HS-5 (cell line): Measurements from ENCODE around the gene CD101.
A peak's percentile ranks its signal among the peaks of the same experiment; 100 is the strongest.

Experiments
- DNase-seq: peaks from one replicate; pipeline ENCODE4 v3.0.0-alpha.2; 2012; ENCODE audit warnings: low read depth

The CD101 gene

GRCh38 chr1:116984406-116985160 is 17.0 kb upstream of the CD101 start:
- no peak for DNase-seq

DNA sequence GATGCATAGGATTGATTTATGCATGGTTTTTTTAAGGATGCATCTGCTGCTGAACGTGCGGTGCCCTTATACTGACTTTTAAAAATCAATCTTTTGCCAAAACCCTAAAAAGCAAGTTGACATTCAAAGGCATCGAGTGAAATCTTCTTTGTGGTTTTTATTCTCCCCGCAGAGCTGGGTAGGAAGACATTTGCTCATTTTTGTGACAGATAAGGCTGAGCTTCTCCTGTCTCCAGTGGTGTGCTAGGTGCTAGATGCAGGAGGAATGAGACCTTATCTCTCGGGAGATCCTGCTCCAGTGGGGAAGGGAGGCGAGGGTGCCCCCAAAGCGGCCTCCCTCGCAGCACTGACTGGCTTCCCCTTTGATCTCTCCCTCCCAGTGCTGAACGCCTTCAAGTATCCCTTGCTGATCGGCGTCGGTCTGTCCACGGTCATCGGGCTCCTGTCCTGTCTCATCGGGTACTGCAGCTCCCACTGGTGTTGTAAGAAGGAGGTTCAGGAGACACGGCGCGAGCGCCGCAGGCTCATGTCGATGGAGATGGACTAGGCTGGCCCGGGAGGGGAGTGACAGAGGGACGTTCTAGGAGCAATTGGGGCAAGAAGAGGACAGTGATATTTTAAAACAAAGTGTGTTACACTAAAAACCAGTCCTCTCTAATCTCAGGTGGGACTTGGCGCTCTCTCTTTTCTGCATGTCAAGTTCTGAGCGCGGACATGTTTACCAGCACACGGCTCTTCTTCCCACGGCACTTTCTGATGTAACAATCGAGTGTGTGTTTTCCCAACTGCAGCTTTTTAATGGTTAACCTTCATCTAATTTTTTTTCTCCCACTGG is 14.9 kb upstream of the CD101 start:
- no peak for DNase-seq

DNA sequence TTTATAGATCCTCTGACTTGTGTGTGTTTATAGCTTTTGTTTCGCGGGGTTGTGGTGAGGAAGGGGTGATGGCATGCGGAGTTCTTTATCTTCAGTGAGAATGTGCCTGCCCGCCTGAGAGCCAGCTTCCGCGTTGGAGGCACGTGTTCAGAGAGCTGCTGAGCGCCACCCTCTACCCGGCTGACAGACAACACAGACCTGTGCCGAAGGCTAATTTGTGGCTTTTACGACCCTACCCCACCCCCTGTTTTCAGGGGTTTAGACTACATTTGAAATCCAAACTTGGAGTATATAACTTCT is 14.4 kb upstream of the CD101 start:
- no peak for DNase-seq

GRCh38 chr1:116988248-116988647 is 13.3 kb upstream of the CD101 start:
- no peak for DNase-seq

GRCh38 chr1:116988908-116989307 is 12.7 kb upstream of the CD101 start:
- DNase-seq, result no peak

DNA sequence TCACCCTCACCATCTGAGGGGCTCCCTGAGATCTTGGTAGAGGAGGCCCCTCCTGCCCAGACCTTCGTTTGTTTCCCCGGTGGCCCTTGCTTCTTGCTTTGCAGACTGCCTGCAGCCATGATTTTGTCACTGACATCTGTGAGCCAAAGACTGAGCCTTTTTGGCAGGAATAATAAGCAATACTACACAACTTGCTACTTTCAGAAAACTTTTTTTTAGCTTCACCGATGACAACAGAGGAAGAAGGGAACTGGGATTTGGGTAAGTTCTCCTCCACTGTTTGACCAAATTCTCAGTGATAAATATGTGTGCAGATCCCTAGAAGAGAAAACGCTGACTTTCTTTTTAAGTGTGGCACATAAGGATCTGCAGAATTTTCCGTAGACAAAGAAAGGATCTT is 11.7 kb upstream of the CD101 start:
- DNase-seq, result no peak

- peak; percentile 61 for DNase-seq
Measured at GRCh38 chr1:116990612-116991151, 10.9 kb upstream of the CD101 start.

- no peak for DNase-seq
Measured at GRCh38 chr1:116991171-116991845, 10.3 kb upstream of the CD101 start.

GRCh38 chr1:116991918-116992317 is 9.6 kb upstream of the CD101 start:
- DNase-seq, result no peak

DNA sequence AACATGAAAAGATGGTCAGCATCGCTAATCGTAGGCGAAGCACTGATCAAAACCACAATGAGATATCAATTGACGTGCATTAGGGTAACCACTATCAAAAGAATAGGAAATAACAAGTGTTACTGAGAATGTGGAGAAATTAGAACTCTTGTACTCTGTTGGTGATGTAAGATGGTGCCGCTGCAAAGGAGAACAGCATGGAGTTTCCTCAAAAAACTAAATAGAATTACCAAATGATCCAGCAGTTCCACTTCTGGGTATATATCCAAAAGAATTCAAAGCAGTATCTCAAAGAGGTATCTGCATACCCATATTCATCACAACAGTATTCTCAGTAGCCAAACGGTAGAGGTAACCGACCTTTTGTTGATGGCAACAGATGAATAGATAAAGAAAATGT is 8.3 kb upstream of the CD101 start:
- DNase-seq, result no peak

- no peak for DNase-seq
Measured at GRCh38 chr1:116994411-116994810, 7.1 kb upstream of the CD101 start.

DNA sequence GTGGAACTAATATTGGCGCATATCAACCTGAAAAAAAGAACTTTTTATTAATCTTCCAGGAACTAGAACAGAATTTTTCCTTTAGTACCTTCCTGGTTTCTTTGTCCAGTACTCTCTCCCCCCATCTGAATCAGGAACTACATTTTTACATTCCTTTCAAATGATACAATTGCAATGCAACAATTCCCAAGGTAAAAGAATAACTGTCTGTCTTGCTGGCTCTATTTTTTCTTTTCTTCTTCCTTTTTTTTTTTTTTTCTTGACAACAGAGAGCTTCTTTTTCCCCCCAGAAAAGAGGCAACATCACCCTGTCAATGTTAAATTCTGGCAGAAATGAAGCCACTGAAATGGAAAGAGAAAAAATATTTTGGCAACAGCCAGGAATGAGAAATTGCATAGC is 4.5 kb upstream of the CD101 start:
- DNase-seq, result no peak

DNA sequence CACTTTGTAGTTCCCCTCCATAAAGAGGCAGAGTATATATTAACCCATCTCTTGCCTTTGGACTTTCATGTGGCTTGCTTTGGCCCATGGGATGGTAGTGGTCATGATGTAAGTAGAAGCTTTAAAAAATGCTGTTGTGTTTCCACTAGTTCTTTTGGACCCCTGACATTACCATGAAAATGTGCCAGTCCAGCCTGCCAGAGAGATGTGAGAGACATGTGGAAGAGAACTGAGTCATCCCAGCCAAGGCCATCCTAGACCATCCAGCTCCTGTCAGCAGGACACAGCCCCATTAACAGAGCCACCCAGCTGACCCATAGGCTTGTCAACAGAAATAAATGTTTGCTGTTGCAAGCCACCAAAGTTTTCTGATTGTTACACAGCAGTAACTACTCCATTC is 3.9 kb upstream of the CD101 start:
- DNase-seq, result no peak

DNA sequence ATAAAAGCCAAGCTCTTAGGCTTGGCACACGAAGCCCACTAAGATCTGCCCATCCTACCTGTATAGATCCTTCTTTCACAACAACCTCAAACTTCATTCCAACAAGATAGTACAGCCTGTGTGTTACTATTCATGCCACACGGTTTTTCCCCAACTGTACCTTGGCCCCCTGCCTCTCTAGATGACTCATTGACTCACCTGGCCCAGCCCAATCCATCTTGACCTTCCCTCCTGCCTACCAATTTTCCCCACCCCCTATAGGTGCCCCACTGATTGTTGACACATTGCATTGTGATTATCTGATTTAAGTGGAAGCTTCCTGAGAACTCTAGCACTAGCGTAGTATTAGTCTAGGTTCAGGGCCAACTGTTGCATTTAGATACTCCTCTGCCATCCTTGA is 2.0 kb upstream of the CD101 start:
- no peak for DNase-seq

GRCh38 chr1:117000142-117000541 is 1.4 kb upstream of the CD101 start:
- no peak for DNase-seq

DNA sequence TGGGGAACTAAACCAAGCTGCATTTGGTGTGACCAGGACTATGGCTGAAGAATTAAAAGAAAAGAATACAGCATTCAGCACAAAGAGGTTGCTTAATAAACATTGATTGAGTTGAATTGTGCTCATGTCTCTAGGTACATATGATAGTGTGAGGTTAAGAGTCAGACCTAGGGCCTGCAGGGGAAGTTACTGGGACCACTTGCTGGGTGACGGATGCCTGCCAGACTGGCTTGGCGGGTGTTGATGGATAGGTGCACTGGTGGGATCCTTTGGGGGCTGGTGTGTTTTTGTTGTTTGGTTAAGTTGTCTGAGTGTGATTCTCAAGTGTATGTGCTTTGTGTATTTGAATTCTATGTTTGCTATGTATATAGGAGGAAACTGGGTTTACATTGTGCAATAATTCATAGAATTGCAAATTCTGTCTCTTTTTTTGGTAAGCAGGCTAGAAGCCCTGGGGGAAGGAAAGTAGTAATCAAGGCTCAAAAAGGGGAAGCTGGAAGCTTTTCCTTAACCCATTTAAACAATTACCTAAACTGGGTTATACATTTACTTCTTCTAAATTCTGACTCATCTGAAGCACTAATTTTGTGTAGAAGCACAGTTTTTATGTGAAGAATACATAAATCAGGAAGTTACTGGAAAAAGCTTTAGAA is 1.8 kb downstream of the CD101 start:
- DNase-seq, result no peak

DNA sequence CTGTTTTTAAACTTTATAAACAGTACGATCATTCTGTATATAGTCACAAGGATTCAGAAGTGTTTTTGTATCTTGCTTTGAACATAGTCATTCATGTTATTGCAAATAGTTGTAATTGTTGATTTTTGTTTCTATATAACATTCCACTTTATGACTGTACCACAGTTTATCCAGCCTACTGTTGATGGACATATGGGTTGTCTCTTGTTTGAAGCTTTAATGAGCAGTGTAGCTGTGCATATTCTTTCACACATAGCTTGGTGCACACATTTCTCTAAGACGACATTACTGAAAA is 6.1 kb downstream of the CD101 start:
- no peak for DNase-seq

GRCh38 chr1:117008656-117009055 is 7.1 kb downstream of the CD101 start:
- DNase-seq, result no peak

DNA sequence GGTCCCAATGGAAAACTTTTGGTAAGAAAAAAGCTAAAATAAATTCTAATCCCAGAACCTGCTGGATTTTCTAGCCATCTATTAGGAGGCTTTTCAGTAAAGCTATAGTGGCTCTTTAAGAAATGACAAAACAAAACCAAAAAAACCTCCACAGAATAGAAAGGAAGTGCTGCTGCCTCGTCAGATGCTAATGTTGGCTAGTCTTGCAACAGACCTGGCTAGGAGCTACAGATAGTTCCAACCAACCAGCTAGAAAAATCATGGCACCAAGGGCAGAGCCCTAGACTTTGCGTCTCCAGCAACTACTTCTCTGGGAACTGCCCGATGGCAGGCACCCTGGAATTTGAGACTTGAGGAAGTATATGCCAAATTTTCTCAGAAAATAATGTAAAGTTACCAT is 7.6 kb downstream of the CD101 start:
- DNase-seq, result no peak

DNA sequence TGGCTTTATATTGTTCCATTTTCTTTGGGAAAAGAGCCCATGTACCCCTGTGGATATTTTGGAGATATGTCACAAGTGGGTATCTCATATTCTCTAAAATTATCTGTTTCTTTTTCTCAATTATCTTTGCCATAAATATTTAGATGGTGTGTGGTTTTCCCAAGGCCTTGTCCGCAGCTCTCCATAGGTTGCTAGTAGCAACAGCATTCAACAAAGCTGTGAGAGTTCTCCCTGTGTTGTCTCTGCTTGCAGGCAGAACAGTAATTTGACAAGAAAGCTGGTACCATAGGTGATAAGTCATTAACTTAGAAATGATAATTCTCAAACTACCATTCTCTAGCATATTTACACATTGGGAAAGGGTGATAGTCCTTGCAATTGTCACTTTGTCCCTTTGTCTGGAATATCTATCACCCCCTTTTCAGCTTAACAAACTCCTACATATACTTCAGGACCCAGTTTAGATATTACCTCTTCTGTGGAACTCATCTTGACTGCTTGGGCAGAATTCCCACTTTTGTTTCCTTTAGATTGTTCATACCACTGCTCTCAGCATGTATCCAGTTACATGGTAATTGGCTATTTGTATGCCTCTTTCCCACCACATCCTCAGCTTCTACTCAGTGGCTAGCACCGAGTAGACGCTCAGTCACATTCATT is 8.9 kb downstream of the CD101 start:
- no peak for DNase-seq

DNA sequence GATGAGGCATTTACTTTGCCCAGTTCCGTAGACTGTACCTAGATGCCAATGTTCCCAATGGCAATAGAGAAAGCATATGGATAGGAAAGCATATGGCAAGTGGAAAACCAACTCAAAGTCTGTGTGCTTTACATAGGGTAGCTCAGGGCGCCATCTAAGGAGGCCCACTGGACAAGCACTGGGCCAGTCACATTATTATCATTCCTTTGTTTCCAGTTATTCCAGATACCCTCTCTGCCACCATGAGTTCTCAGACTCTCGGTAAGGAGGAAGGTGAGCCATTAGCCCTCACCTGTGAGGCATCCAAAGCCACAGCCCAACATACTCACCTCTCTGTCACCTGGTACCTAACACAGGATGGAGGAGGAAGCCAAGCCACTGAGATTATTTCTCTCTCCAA is 9.8 kb downstream of the CD101 start:
- DNase-seq, result no peak

DNA sequence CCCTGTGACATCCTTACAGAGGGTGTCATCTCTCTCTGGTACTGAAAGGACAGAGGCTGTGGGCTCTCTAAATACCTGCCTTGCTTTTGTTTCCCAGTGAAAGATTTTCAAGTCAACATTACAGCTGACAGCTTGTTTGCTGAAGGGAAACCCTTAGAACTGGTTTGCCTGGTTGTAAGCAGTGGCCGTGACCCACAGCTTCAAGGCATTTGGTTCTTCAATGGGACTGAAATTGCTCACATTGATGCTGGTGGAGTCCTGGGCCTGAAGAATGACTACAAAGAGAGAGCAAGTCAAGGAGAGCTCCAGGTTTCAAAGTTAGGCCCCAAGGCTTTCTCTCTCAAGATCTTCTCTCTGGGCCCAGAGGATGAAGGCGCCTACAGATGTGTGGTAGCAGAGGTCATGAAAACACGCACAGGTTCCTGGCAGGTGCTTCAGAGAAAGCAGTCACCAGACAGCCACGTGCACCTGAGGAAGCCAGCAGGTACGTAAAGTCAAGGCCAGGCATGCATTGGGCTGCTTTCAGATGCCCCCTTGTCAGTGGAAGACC is 11.8 kb downstream of the CD101 start:
- no peak for DNase-seq
